Measurements from ENCODE around the gene ECHDC3. TPM values are rescaled to one million over a fixed set of nuclear protein-coding genes. Genes with fewer than 3 reads are reported as not detected.
A peak's percentile ranks its signal among the peaks of the same experiment; 100 is the strongest.

ECHDC3 gene
- polyA plus RNA-seq, 4 donors: 3.8 to 25.8 (median 9.7) TPM

DNA sequence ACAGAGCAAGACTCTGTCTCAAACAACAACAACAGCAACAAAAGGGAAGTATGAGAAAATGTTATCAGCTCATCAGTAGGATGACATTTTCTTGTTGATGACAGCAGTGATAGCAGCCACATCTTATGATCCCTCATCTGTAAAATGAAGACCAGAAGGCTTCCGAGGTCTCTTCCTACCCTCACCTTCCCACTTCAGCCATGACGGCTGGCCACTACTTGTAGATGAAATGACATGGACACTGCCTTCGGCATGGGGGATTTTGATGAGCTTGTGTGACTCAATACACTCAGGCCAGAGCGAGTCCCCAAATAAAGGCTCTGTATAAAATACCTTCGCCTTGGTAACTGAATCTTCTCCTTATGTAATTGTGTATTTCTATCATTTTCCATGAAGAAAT, 6.7 kb downstream of the ECHDC3 start:
- no peak overlapping the region for H3K27ac ChIP-seq (ENCODE audit: low read depth in 1 of 3, low read length in 2 of 3)
- H3K27me3 ChIP-seq (ENCODE audit: control insufficient read depth in 3 of 3, insufficient read depth in 3 of 3, low read length in 3 of 3): no peaks in the 10 kb centered on the region
- DNase-seq (no peak), FAIRE-seq (no peak)
- H3K4me3 ChIP-seq (ENCODE audit: low read depth in 1 of 3, low read length in 3 of 3): no peak overlapping the region
- H3K4me1 ChIP-seq (ENCODE audit: control insufficient read depth in 3 of 3, insufficient read depth in 2 of 3, low read depth in 1 of 3, low read length in 2 of 3): no peaks in the 10 kb centered on the region
- no peaks in the 10 kb centered on the region for H3K9me3 ChIP-seq (ENCODE audit: control insufficient read depth in 2 of 2, insufficient read depth in 1 of 2, low read depth in 1 of 2, low read length in 1 of 2)
- 67 to 76% (median 73%) methylated on average over 5 of the region's 5 CpGs for WGBS, 3 donors
- H3K36me3 ChIP-seq (ENCODE audit: control insufficient read depth in 3 of 3, insufficient read depth in 2 of 3, low read depth in 1 of 3, low read length in 3 of 3): peaks cover 0 to 18% (median 1%) of the 10 kb centered on the region in 3 donors

- Histone ChIP-seq H3K27me3 (ENCODE audit: control insufficient read depth in 3 of 3, insufficient read depth in 3 of 3, low read length in 3 of 3) (no peaks in the 10 kb centered on the region), H3K9me3 (ENCODE audit: control insufficient read depth in 2 of 2, insufficient read depth in 1 of 2, low read depth in 1 of 2, low read length in 1 of 2) (no peaks in the 10 kb centered on the region), H3K4me1 (ENCODE audit: control insufficient read depth in 3 of 3, insufficient read depth in 2 of 3, low read depth in 1 of 3, low read length in 2 of 3) (no peaks in the 10 kb centered on the region), H3K36me3 (ENCODE audit: control insufficient read depth in 3 of 3, insufficient read depth in 2 of 3, low read depth in 1 of 3, low read length in 3 of 3) (peaks cover 0 to 17% (median 1%) of the 10 kb centered on the region in 3 donors), H3K4me3 (ENCODE audit: low read depth in 1 of 3, low read length in 3 of 3) (no peak overlapping the region), H3K27ac (ENCODE audit: low read depth in 1 of 3, low read length in 2 of 3) (no peak overlapping the region)
- 95 to 100% (median 98%) methylated on average over 2 of the region's 2 CpGs for WGBS, 3 donors
- DNase-seq (no peak), FAIRE-seq (no peak)
Observed at GRCh38 chr10:11750420-11750819, 8.2 kb downstream of the ECHDC3 start.

GRCh38 chr10:11754173-11754572, 12.0 kb downstream of the ECHDC3 start:
- no peak overlapping the region for H3K4me3 ChIP-seq (ENCODE audit: low read depth in 1 of 3, low read length in 3 of 3)
- H3K9me3 ChIP-seq (ENCODE audit: control insufficient read depth in 2 of 2, insufficient read depth in 1 of 2, low read depth in 1 of 2, low read length in 1 of 2): no peaks in the 10 kb centered on the region
- 0% methylated on average over 1 of the region's 1 CpG for WGBS, 3 donors
- peaks cover 0 to 13% (median 0%) of the 10 kb centered on the region in 3 donors for H3K4me1 ChIP-seq (ENCODE audit: control insufficient read depth in 3 of 3, insufficient read depth in 2 of 3, low read depth in 1 of 3, low read length in 2 of 3)
- H3K36me3 ChIP-seq (ENCODE audit: control insufficient read depth in 3 of 3, insufficient read depth in 2 of 3, low read depth in 1 of 3, low read length in 3 of 3): peaks cover 1 to 23% (median 3%) of the 10 kb centered on the region in 3 donors
- DNase-seq (no peak), FAIRE-seq (no peak)
- no peaks in the 10 kb centered on the region for H3K27me3 ChIP-seq (ENCODE audit: control insufficient read depth in 3 of 3, insufficient read depth in 3 of 3, low read length in 3 of 3)
- no peak overlapping the region for H3K27ac ChIP-seq (ENCODE audit: low read depth in 1 of 3, low read length in 2 of 3)

- H3K9me3 ChIP-seq (ENCODE audit: control insufficient read depth in 2 of 2, insufficient read depth in 1 of 2, low read depth in 1 of 2, low read length in 1 of 2): no peaks in the 10 kb centered on the region
- H3K36me3 ChIP-seq (ENCODE audit: control insufficient read depth in 3 of 3, insufficient read depth in 2 of 3, low read depth in 1 of 3, low read length in 3 of 3): peaks cover 1 to 21% (median 3%) of the 10 kb centered on the region in 3 donors
- H3K27me3 ChIP-seq (ENCODE audit: control insufficient read depth in 3 of 3, insufficient read depth in 3 of 3, low read length in 3 of 3): no peaks in the 10 kb centered on the region
- H3K4me1 ChIP-seq (ENCODE audit: control insufficient read depth in 3 of 3, insufficient read depth in 2 of 3, low read depth in 1 of 3, low read length in 2 of 3): peaks cover 0 to 13% (median 0%) of the 10 kb centered on the region in 3 donors
- DNase-seq (no peak), FAIRE-seq (no peak)
- 91 to 93% (median 93%) methylated on average over 4 of the region's 4 CpGs for WGBS, 3 donors
- no peak overlapping the region for H3K27ac ChIP-seq (ENCODE audit: low read depth in 1 of 3, low read length in 2 of 3)
- no peak overlapping the region for H3K4me3 ChIP-seq (ENCODE audit: low read depth in 1 of 3, low read length in 3 of 3)
Observed at GRCh38 chr10:11754620-11755019, 12.4 kb downstream of the ECHDC3 start.

DNA sequence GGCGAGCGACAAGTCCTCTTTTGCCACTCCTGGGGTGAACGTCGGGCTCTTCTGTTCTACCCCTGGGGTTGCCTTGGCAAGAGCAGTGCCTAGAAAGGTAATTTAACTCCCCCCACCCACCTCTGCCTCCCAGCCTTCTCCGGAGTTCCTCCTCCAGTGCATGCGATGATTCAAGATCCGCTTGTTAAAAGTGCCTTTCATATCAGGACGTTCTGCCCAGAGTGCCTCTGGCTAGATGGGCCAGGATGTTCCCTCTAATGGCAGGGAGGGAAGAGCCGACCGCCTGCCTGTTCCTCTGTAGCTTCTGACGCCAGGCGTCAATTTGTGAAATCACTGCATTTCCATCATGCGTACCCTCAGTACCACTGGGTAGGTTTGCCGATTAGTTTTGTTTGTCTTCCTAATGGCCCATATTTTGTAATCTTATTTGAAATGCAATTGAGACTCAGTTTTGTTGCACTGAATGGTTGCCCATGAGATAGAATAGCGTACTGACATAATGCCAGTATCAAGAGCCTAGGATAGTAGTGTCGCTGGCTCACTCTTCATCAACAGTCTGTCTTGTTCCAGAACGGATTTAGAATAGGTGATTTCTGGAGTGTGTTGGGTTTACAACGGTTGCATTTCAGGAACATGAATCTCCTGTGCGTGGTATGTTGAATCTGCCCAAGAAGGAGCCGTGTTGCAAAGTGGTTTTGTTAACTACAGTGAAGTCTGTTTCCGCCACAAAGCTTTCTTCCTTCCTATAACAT, 13.5 kb downstream of the ECHDC3 start:
- Histone ChIP-seq H3K27me3 (ENCODE audit: control insufficient read depth in 3 of 3, insufficient read depth in 3 of 3, low read length in 3 of 3) (no peaks in the 10 kb centered on the region), H3K27ac (ENCODE audit: low read depth in 1 of 3, low read length in 2 of 3) (no peak overlapping the region), H3K4me1 (ENCODE audit: control insufficient read depth in 3 of 3, insufficient read depth in 2 of 3, low read depth in 1 of 3, low read length in 2 of 3) (peaks cover 0 to 13% (median 0%) of the 10 kb centered on the region in 3 donors), H3K9me3 (ENCODE audit: control insufficient read depth in 2 of 2, insufficient read depth in 1 of 2, low read depth in 1 of 2, low read length in 1 of 2) (no peaks in the 10 kb centered on the region), H3K4me3 (ENCODE audit: low read depth in 1 of 3, low read length in 3 of 3) (no peak overlapping the region), H3K36me3 (ENCODE audit: control insufficient read depth in 3 of 3, insufficient read depth in 2 of 3, low read depth in 1 of 3, low read length in 3 of 3) (peaks cover 1 to 30% (median 3%) of the 10 kb centered on the region in 3 donors)
- FAIRE-seq: no peak
- WGBS, 3 donors: 93 to 95% (median 93%) methylated on average over 21 of the region's 21 CpGs
- no peak for DNase-seq

DNA sequence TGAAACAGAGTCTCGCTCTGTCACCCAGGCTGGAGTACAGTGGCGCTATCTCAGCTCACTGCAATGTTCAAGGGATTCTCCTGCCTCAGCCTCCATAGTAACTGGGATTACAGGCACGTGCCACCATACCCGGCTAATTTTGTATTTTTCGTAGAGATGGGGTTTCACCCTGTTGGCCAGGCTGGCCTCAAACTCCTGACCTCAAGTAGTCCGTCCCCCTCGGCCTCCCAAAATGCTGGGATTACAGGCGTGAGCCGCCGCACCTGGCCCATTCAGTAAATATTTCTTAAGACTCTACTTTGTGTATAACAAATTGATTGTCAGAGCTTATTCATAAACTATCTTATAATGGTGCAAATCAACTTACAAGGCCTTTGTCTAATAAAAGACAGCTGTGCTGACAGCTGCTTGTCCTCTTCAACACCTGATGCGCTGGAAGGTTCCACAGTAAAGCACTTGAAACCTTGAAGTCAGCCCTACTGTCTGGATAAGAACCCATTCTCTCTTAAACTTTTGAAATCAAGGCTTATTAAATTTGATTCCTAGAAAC, 14.7 kb downstream of the ECHDC3 start:
- Histone ChIP-seq H3K4me3 (ENCODE audit: low read depth in 1 of 3, low read length in 3 of 3) (no peak overlapping the region), H3K27ac (ENCODE audit: low read depth in 1 of 3, low read length in 2 of 3) (peak overlapping the region in 1 of 3 donors; percentile 61), H3K27me3 (ENCODE audit: control insufficient read depth in 3 of 3, insufficient read depth in 3 of 3, low read length in 3 of 3) (no peaks in the 10 kb centered on the region), H3K36me3 (ENCODE audit: control insufficient read depth in 3 of 3, insufficient read depth in 2 of 3, low read depth in 1 of 3, low read length in 3 of 3) (peaks cover 0 to 41% (median 3%) of the 10 kb centered on the region in 3 donors), H3K4me1 (ENCODE audit: control insufficient read depth in 3 of 3, insufficient read depth in 2 of 3, low read depth in 1 of 3, low read length in 2 of 3) (peaks cover 0 to 13% (median 0%) of the 10 kb centered on the region in 3 donors), H3K9me3 (ENCODE audit: control insufficient read depth in 2 of 2, insufficient read depth in 1 of 2, low read depth in 1 of 2, low read length in 1 of 2) (no peaks in the 10 kb centered on the region)
- FAIRE-seq (no peak), DNase-seq (peak in 1 of 2 donors; percentile 9)
- 65 to 76% (median 70%) methylated on average over 11 of the region's 11 CpGs for WGBS, 3 donors

GRCh38 chr10:11757454-11757820, 15.3 kb downstream of the ECHDC3 start:
- H3K27me3 ChIP-seq (ENCODE audit: control insufficient read depth in 3 of 3, insufficient read depth in 3 of 3, low read length in 3 of 3): no peaks in the 10 kb centered on the region
- DNase-seq (peak; percentile 79 to 87), FAIRE-seq (no peak)
- H3K9me3 ChIP-seq (ENCODE audit: control insufficient read depth in 2 of 2, insufficient read depth in 1 of 2, low read depth in 1 of 2, low read length in 1 of 2): no peaks in the 10 kb centered on the region
- H3K27ac ChIP-seq (ENCODE audit: low read depth in 1 of 3, low read length in 2 of 3): peak overlapping the region in 2 of 3 donors; percentile 51 to 61
- peaks cover 0 to 13% (median 0%) of the 10 kb centered on the region in 3 donors for H3K4me1 ChIP-seq (ENCODE audit: control insufficient read depth in 3 of 3, insufficient read depth in 2 of 3, low read depth in 1 of 3, low read length in 2 of 3)
- no peak overlapping the region for H3K4me3 ChIP-seq (ENCODE audit: low read depth in 1 of 3, low read length in 3 of 3)
- WGBS, 3 donors: 4 to 27% (median 7%) methylated on average over 3 of the region's 3 CpGs
- peaks cover 0 to 42% (median 3%) of the 10 kb centered on the region in 3 donors for H3K36me3 ChIP-seq (ENCODE audit: control insufficient read depth in 3 of 3, insufficient read depth in 2 of 3, low read depth in 1 of 3, low read length in 3 of 3)

- Histone ChIP-seq H3K9me3 (ENCODE audit: control insufficient read depth in 2 of 2, insufficient read depth in 1 of 2, low read depth in 1 of 2, low read length in 1 of 2) (no peaks in the 10 kb centered on the region), H3K27ac (ENCODE audit: low read depth in 1 of 3, low read length in 2 of 3) (peak overlapping the region in 2 of 3 donors; percentile 51 to 61), H3K4me3 (ENCODE audit: low read depth in 1 of 3, low read length in 3 of 3) (no peak overlapping the region), H3K4me1 (ENCODE audit: control insufficient read depth in 3 of 3, insufficient read depth in 2 of 3, low read depth in 1 of 3, low read length in 2 of 3) (peaks cover 0 to 13% (median 0%) of the 10 kb centered on the region in 3 donors), H3K36me3 (ENCODE audit: control insufficient read depth in 3 of 3, insufficient read depth in 2 of 3, low read depth in 1 of 3, low read length in 3 of 3) (peaks cover 0 to 42% (median 3%) of the 10 kb centered on the region in 3 donors), H3K27me3 (ENCODE audit: control insufficient read depth in 3 of 3, insufficient read depth in 3 of 3, low read length in 3 of 3) (no peaks in the 10 kb centered on the region)
- 23 to 28% (median 26%) methylated on average over 11 of the region's 11 CpGs for WGBS, 3 donors
- FAIRE-seq (no peak), DNase-seq (peak; percentile 84 to 89)
Observed at GRCh38 chr10:11757821-11758463, 15.8 kb downstream of the ECHDC3 start.

Data from small intestine (tissue), 7 donors.